IMR-90 (cell line): ENCODE measurements around the gene IFNA4. TPM values are rescaled to one million over a fixed set of nuclear protein-coding genes. Genes with fewer than 3 reads are reported as not detected.
"Not testable (repeated sequence)": the region's sequence is repeated elsewhere in the genome, so short reads cannot be mapped to it uniquely, and the experiment has no call there.

Source experiments
- ATAC-seq: fragments of 200-7000 bp; cut with Tn5 transposase; 2 replicates; pipeline ENCODE4 v1.9.1; 2020; ENCODE audit warnings: low read depth, mild to moderate bottlenecking, moderate library complexity
- BruUV-seq: library from RNA; stranded (reverse); fragments of 400-500 nt; replicated peaks from 2 replicates; lab custom pipeline; 2021; lab: Mats Ljungman, UMichigan
- CTCF ChIA-PET: fragments of 300-600 bp; formaldehyde crosslinking; extraction: SDS; loops from one replicate; lab custom pipeline; 2021; ENCODE audit warnings: antibody characterized with exemption; lab: Yijun Ruan, JAX
- POLR2A ChIA-PET: fragments of 300-600 bp; sonication (Branson Sonifier 250); formaldehyde crosslinking; loops from one replicate; lab custom pipeline; 2022; ENCODE audit warnings: antibody characterized with exemption; ENCODE audit not compliant: unreplicated experiment; lab: Charles Lee
- DNase-seq: peaks from one replicate; pipeline ENCODE4 v3.0.0; 2013
- H2AFZ ChIP-seq: replicated peaks from 2 replicates; pipeline ENCODE3; 2013; ENCODE audit warnings: low read length, mild to moderate bottlenecking; ENCODE audit not compliant: poor library complexity
- H2AK5ac ChIP-seq: 2 replicates; pipeline ENCODE4 v1.6.1; 2013; ENCODE audit warnings: low read depth, low read length, inconsistent platforms
- H2AK9ac ChIP-seq: replicated peaks from 2 replicates; pipeline ENCODE3; 2013; ENCODE audit warnings: mild to moderate bottlenecking, low read depth, low read length, moderate library complexity; ENCODE audit not compliant: poor library complexity
- H2BK120ac ChIP-seq: 2 replicates; pipeline ENCODE4 v1.6.1; 2013; ENCODE audit warnings: low read depth, low read length, inconsistent platforms
- H2BK15ac ChIP-seq: 3 replicates; pipeline ENCODE4 v1.6.1; 2013; ENCODE audit warnings: low read depth, low read length, inconsistent platforms
- H2BK20ac ChIP-seq: 2 replicates; pipeline ENCODE4 v1.6.1; 2013; ENCODE audit warnings: low read depth, mild to moderate bottlenecking, inconsistent platforms, low read length, moderate library complexity
- H2BK5ac ChIP-seq: 2 replicates; pipeline ENCODE4 v1.6.1; 2013; ENCODE audit warnings: mild to moderate bottlenecking, low read depth, low read length, inconsistent platforms; ENCODE audit not compliant: poor library complexity, severe bottlenecking
- H3K14ac ChIP-seq: replicated peaks from 2 replicates; pipeline ENCODE4 v1.6.1; 2013; ENCODE audit warnings: low read depth, low read length, inconsistent platforms
- H3K18ac ChIP-seq: 2 replicates; pipeline ENCODE4 v1.6.1; 2013; ENCODE audit warnings: low read depth, low read length, control low read depth
- H3K23ac ChIP-seq: 2 replicates; pipeline ENCODE4 v1.6.1; 2013; ENCODE audit warnings: low read depth, low read length, inconsistent platforms
- H3K27ac ChIP-seq: 2 replicates; pipeline ENCODE4 v1.5.1; 2013; ENCODE audit warnings: mild to moderate bottlenecking, control low read depth, low read length; ENCODE audit not compliant: insufficient read depth
- H3K27me3 ChIP-seq: 2 replicates; pipeline ENCODE4 v1.6.1; 2013; ENCODE audit warnings: low read length; ENCODE audit not compliant: control insufficient read depth, insufficient read depth
- H3K36me3 ChIP-seq: 2 replicates; pipeline ENCODE4 v1.6.1; 2013; ENCODE audit warnings: low read length, mixed read lengths; ENCODE audit not compliant: control insufficient read depth, insufficient read depth
- H3K4ac ChIP-seq: 2 replicates; pipeline ENCODE4 v1.6.1; 2013; ENCODE audit warnings: low read depth, low read length, inconsistent platforms
- H3K4me1 ChIP-seq: 2 replicates; pipeline ENCODE4 v1.6.1; 2013; ENCODE audit warnings: low read length, mixed read lengths; ENCODE audit not compliant: control insufficient read depth, insufficient read depth
- H3K4me2 ChIP-seq: 2 replicates; pipeline ENCODE4 v1.6.1; 2013; ENCODE audit warnings: low read depth, mild to moderate bottlenecking, control low read depth, low read length, moderate library complexity
- H3K4me3 ChIP-seq: 2 replicates; pipeline ENCODE4 v1.5.1; 2013; ENCODE audit warnings: low read depth, mild to moderate bottlenecking, control low read depth, low read length, moderate library complexity; ENCODE audit not compliant: insufficient read depth
- H3K56ac ChIP-seq: 2 replicates; pipeline ENCODE4 v1.6.1; 2013; ENCODE audit warnings: low read length, inconsistent platforms; ENCODE audit not compliant: insufficient read depth; ENCODE audit errors: extremely low read depth
- H3K79me1 ChIP-seq, 2 experiments: 2 replicates each; pipeline ENCODE4 v1.6.1; 2013; ENCODE audit warnings: low read length in 2 of 2, inconsistent platforms in 1 of 2, low read depth in 1 of 2
- H3K9ac ChIP-seq: 2 replicates; pipeline ENCODE4 v1.6.1; 2013; ENCODE audit warnings: low read depth, low read length, control low read depth
- H3K9me1 ChIP-seq: 2 replicates; pipeline ENCODE4 v1.6.1; 2013; ENCODE audit warnings: low read length, inconsistent platforms; ENCODE audit not compliant: insufficient read depth
- H3K9me3 ChIP-seq: 2 replicates; pipeline ENCODE4 v1.6.1; 2013; ENCODE audit warnings: low read length; ENCODE audit not compliant: control insufficient read depth, insufficient read depth
- H4K20me1 ChIP-seq: 2 replicates; pipeline ENCODE4 v1.6.1; 2013; ENCODE audit warnings: low read length, inconsistent platforms; ENCODE audit not compliant: insufficient read depth
- H4K5ac ChIP-seq: 2 replicates; pipeline ENCODE4 v1.6.1; 2013; ENCODE audit warnings: mild to moderate bottlenecking, low read depth, low read length, control low read depth
- H4K8ac ChIP-seq, 2 experiments: 2 replicates each; pipeline ENCODE4 v1.6.1; 2013; ENCODE audit warnings: low read depth in 2 of 2, low read length in 2 of 2, control low read depth in 1 of 2, inconsistent platforms in 1 of 2
- H4K91ac ChIP-seq: 2 replicates; pipeline ENCODE4 v1.6.1; 2013; ENCODE audit warnings: low read depth, low read length, inconsistent platforms; ENCODE audit not compliant: insufficient read depth
- CTCF ChIP-seq: conservative IDR thresholded peaks from 2 replicates; pipeline ENCODE4 v1.5.1; 2012; ENCODE audit warnings: mild to moderate bottlenecking, low read depth, low read length, improper control_type of control experiment
- RAD21 ChIP-seq: IDR thresholded peaks from 2 replicates; pipeline ENCODE4 v1.6.1; 2012; ENCODE audit warnings: low read length, improper control_type of control experiment
- WGBS, 2 experiments: methylation state at CpG; one replicate each; pipeline versions ENCODE4 v1.1.5 to v1.1.7; 2013; ENCODE audit warnings: missing lambda C conversion rate in 2 of 2; ENCODE audit not compliant: insufficient read length in 1 of 2; ENCODE audit errors: extremely low coverage in 2 of 2; 5-methylcytosine and 5-hydroxymethylcytosine counted together
- dilution Hi-C: fragments of 300-500 bp; cut with HindIII; formaldehyde crosslinking; loops from one replicate; pipeline ENCODE4 v1.14.3; 2018; ENCODE audit warnings: low sequenced_read_pairs; ENCODE audit not compliant: unreplicated experiment
- in situ Hi-C: fragments of 300-500 bp; cut with MboI; formaldehyde crosslinking; loops from 3 replicates; pipeline ENCODE4 v1.14.3; 2019; ENCODE audit warnings: low sequenced_read_pairs, inconsistent platforms, mixed read lengths
- intact Hi-C: fragments of 100-400 bp; cut with micrococcal nuclease; formaldehyde crosslinking; loops from 2 replicates; pipeline ENCODE4 v1.10.0; 2022
- polyA plus RNA-seq, 3 experiments: library from polyadenylated mRNA; depleted of rRNA; stranded (reverse); fragments of >200 nt; gene quantifications; 2 replicates each; pipeline ENCODE4 v1.2.3, GENCODE V29; 2012; ENCODE audit warnings: low replicate concordance in 1 of 3
- total RNA-seq: library from RNA; depleted of rRNA; stranded (reverse); fragments of >200 nt; gene quantifications from 2 replicates; pipeline ENCODE4 v1.2.3, GENCODE V29; 2012

IFNA4 gene
- total and polyA plus RNA-seq, 2 of the 4 experiments (the other 2 are of a cell fraction): not detected

GRCh38 chr9:21235468-21236359 is 48.3 kb upstream of the IFNA4 start:
- H3K9me3 ChIP-seq, H2BK20ac ChIP-seq, H2AK9ac ChIP-seq, H3K4ac ChIP-seq, H3K14ac ChIP-seq, H2AFZ ChIP-seq, H3K4me1 ChIP-seq, H3K79me1 ChIP-seq, in situ Hi-C loops, H3K23ac ChIP-seq, dilution Hi-C loops, H3K4me2 ChIP-seq, H3K36me3 ChIP-seq, H3K56ac ChIP-seq, H3K9me1 ChIP-seq, H2AK5ac ChIP-seq, H4K5ac ChIP-seq, H3K9ac ChIP-seq, H4K91ac ChIP-seq, POLR2A ChIA-PET, H3K27ac ChIP-seq, H3K18ac ChIP-seq, H3K27me3 ChIP-seq, H4K8ac ChIP-seq, H4K20me1 ChIP-seq, H2BK15ac ChIP-seq, BruUV-seq, H3K4me3 ChIP-seq, H2BK120ac ChIP-seq, H2BK5ac ChIP-seq: not testable (repeated sequence)
- WGBS, 2 experiments: no CpG with 5 or more reads among the region's 8 CpGs
- intact Hi-C loops: loop anchor here (1.0 to 5.0 kb wide), 2 partner anchors 217 to 554 kb away; no protein-coding TSS in a partner anchor
- ATAC-seq (peak; percentile 87), DNase-seq (peak; percentile 43)
- peak; percentile 52 for TF ChIP-seq CTCF
- TF ChIP-seq RAD21: peak; percentile 54
- CTCF ChIA-PET: interaction anchor here (0.6 to 2.3 kb wide), 9 partner anchors 17 to 561 kb away, joined by 3 to 10 read pairs (median 3); no protein-coding TSS in a partner anchor
